ENCODE results near the gene CCL4L2. TPM values are rescaled to one million over a fixed set of nuclear protein-coding genes. Genes with fewer than 3 reads are reported as not detected.
A peak's percentile ranks its signal among the peaks of the same experiment; 100 is the strongest.
"Not testable (repeated sequence)": the region's sequence is repeated elsewhere in the genome, so short reads cannot be mapped to it uniquely, and the experiment has no call there.

CCL4L2 gene
- total RNA-seq, 1 donor from 2014 or later: 48.9 TPM

- Histone ChIP-seq H3K9me3 (ENCODE audit: insufficient read depth, low read depth, low read length) (no peaks in the 10 kb centered on the region), H2AFZ (ENCODE audit: low read depth, low read length) (no peak overlapping the region), H3K4me3 (ENCODE audit: insufficient read depth, low read depth, low read length) (no peak overlapping the region), H3K4me2 (ENCODE audit: low read length) (no peak overlapping the region), H4K20me1 (ENCODE audit: insufficient read depth, low read length) (no peaks in the 10 kb centered on the region), H3K9ac (ENCODE audit: low read length) (no peak overlapping the region), H3K27me3 (ENCODE audit: insufficient read depth, low read length) (no peaks in the 10 kb centered on the region), H3K79me2 (ENCODE audit: insufficient read depth, low read length) (no peaks in the 10 kb centered on the region), H3K4me1 (ENCODE audit: insufficient read depth, low read length) (no peaks in the 10 kb centered on the region), H3K27ac (ENCODE audit: low read depth, low read length) (no peak overlapping the region), H3K36me3 (ENCODE audit: insufficient read depth, low read length) (no peaks in the 10 kb centered on the region)
- Mint-ChIP-seq H3K4me3 (ENCODE audit: unreplicated experiment) (no peak overlapping the region), H3K27ac (ENCODE audit: unreplicated experiment) (peak overlapping the region; percentile 3), H3K4me1 (ENCODE audit: low read depth, unreplicated experiment) (peaks cover 21% of the 10 kb centered on the region), H3K36me3 (ENCODE audit: low read depth, unreplicated experiment) (no peaks in the 10 kb centered on the region), H3K9me3 (ENCODE audit: unreplicated experiment) (no peaks in the 10 kb centered on the region), H3K27me3 (ENCODE audit: low read depth, unreplicated experiment) (peaks cover 16% of the 10 kb centered on the region)
- DNase-seq (ENCODE audit: low read depth) (no peak), FAIRE-seq (no peak)
- TF ChIP-seq EZH2 (IDR thresholded peaks at IDR 0.05; ENCODE audit: insufficient read depth, low read length): no peak
- no peak for TF ChIP-seq CTCF (IDR thresholded peaks at IDR 0.05; ENCODE audit: insufficient read depth, low read depth, low read length)
Observed at GRCh38 chr17:36198831-36199465, 11.9 kb upstream of the CCL4L2 start.

GRCh38 chr17:36201102-36201501, 9.8 kb upstream of the CCL4L2 start:
- H3K9me3 ChIP-seq (ENCODE audit: insufficient read depth, low read depth, low read length); H3K4me1 ChIP-seq (ENCODE audit: insufficient read depth, low read length); H3K79me2 ChIP-seq (ENCODE audit: insufficient read depth, low read length); H3K27ac Mint-ChIP-seq (ENCODE audit: unreplicated experiment); H3K27me3 ChIP-seq (ENCODE audit: insufficient read depth, low read length); H3K36me3 ChIP-seq (ENCODE audit: insufficient read depth, low read length); H3K9me3 Mint-ChIP-seq (ENCODE audit: unreplicated experiment); H3K9ac ChIP-seq (ENCODE audit: low read length); H2AFZ ChIP-seq (ENCODE audit: low read depth, low read length); H3K4me2 ChIP-seq (ENCODE audit: low read length); H4K20me1 ChIP-seq (ENCODE audit: insufficient read depth, low read length); H3K4me3 ChIP-seq (ENCODE audit: insufficient read depth, low read depth, low read length); FAIRE-seq; H3K27ac ChIP-seq (ENCODE audit: low read depth, low read length); H3K36me3 Mint-ChIP-seq (ENCODE audit: low read depth, unreplicated experiment); H3K4me3 Mint-ChIP-seq (ENCODE audit: unreplicated experiment); DNase-seq (ENCODE audit: low read depth): not testable (repeated sequence)
- Mint-ChIP-seq H3K4me1 (ENCODE audit: low read depth, unreplicated experiment) (peaks cover 14% of the 10 kb centered on the region), H3K27me3 (ENCODE audit: low read depth, unreplicated experiment) (peaks cover 16% of the 10 kb centered on the region)

GRCh38 chr17:36201506-36201905, 9.4 kb upstream of the CCL4L2 start:
- H4K20me1 ChIP-seq (ENCODE audit: insufficient read depth, low read length); H3K4me1 ChIP-seq (ENCODE audit: insufficient read depth, low read length); H3K79me2 ChIP-seq (ENCODE audit: insufficient read depth, low read length); H3K4me3 Mint-ChIP-seq (ENCODE audit: unreplicated experiment); H3K9ac ChIP-seq (ENCODE audit: low read length); H3K27ac Mint-ChIP-seq (ENCODE audit: unreplicated experiment); H3K36me3 Mint-ChIP-seq (ENCODE audit: low read depth, unreplicated experiment); H2AFZ ChIP-seq (ENCODE audit: low read depth, low read length); H3K27ac ChIP-seq (ENCODE audit: low read depth, low read length); H3K9me3 Mint-ChIP-seq (ENCODE audit: unreplicated experiment); H3K36me3 ChIP-seq (ENCODE audit: insufficient read depth, low read length); H3K4me3 ChIP-seq (ENCODE audit: insufficient read depth, low read depth, low read length); H3K4me2 ChIP-seq (ENCODE audit: low read length); H3K9me3 ChIP-seq (ENCODE audit: insufficient read depth, low read depth, low read length); H3K27me3 ChIP-seq (ENCODE audit: insufficient read depth, low read length); FAIRE-seq; DNase-seq (ENCODE audit: low read depth): not testable (repeated sequence)
- Mint-ChIP-seq H3K27me3 (ENCODE audit: low read depth, unreplicated experiment) (peaks cover 19% of the 10 kb centered on the region), H3K4me1 (ENCODE audit: low read depth, unreplicated experiment) (peaks cover 10% of the 10 kb centered on the region)
